GM18502 (cell line): ENCODE data around the gene ZNF438.

Experiments used
- ATAC-seq: cut with Tn5 transposase; IDR thresholded peaks from one replicate; pipeline ENCODE4 v1.9.1; 2021; ENCODE audit warnings: mild to moderate bottlenecking; ENCODE audit not compliant: unreplicated experiment, poor library complexity

The ZNF438 gene

DNA sequence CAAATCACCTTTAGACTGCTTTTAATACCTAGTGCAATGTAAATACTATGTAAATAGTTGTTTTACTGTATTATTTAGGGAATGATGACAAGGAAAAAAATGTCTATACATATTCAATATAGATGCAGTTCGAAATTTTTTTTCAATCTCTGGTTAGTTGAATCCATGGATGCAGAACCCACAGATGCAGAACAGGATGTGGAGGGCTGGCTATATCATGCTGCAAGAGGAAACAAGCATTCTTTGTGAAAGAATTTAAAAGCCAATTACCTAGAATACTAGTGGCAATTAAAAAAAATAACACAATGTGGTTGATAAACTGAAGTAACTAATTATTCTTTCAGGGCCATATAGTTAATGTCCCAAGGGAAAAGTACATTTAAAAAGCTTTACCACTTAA lies 170.4 kb downstream of the ZNF438 start:
- no peak for ATAC-seq

DNA sequence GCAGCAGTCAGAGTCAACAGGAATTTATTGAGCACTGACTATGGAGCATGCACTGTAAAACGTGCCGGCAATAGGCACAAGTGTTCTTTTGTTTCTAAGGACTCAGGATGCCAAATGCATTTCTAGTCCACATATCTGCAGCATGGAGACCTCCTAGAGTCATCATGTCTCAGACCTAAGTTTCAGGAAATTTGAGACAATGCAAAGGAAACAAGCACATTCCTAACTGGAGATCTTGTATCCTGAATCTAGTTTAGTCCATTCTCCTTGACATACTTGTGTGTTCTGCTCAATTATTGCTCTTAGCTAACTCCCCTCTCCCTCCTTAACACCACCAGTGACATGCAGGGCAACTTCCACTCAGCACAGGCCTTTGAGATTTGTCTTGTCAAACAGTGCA lies 173.2 kb downstream of the ZNF438 start:
- ATAC-seq: no peak

- ATAC-seq: no peak
Observed at GRCh38 chr10:30857803-30858202, 173.9 kb downstream of the ZNF438 start.

GRCh38 chr10:30855131-30855530 lies 176.5 kb downstream of the ZNF438 start:
- no peak for ATAC-seq

DNA sequence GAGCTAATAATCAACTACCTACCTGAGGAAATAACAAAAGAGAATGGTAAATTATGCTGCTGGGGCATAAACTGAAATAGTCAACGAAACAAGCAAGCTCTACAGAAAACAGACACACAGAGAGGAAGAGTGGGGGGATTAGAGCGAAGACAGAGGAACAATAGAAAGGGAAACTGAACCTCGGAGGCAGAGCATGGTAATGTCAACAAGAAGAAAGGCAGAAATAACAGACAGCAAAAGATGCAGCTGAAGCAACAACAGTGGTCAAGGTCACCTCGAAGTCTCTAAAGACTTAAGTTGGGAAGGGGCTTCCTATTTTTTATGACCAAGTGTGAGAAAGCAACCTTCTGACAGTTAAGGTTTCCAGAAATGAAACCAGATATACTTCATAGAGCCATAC lies 177.0 kb downstream of the ZNF438 start:
- ATAC-seq: no peak

DNA sequence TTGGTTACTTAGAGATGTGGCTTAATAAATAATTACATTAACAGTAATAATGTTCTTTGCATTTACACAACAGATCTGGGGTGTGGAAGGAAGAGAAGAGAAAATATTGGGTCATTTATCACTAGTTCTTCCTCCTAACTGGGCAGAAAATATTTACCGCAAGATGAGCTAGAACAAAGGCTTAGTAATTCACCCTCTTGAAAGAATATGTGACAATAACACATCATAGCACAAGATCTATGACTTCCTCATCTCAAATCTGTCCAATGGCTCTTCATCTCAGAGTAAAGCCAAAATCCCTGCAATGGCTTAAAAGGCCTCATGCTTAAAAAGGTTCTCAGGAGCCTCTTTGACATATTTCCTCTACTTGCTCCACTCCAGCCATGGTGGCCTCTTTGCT lies 178.6 kb downstream of the ZNF438 start:
- no peak for ATAC-seq

GRCh38 chr10:30850776-30851175 lies 180.9 kb downstream of the ZNF438 start:
- no peak for ATAC-seq

GRCh38 chr10:30849231-30850035 lies 182.2 kb downstream of the ZNF438 start:
- ATAC-seq: no peak

GRCh38 chr10:30848396-30849032 lies 183.2 kb downstream of the ZNF438 start:
- no peak for ATAC-seq

DNA sequence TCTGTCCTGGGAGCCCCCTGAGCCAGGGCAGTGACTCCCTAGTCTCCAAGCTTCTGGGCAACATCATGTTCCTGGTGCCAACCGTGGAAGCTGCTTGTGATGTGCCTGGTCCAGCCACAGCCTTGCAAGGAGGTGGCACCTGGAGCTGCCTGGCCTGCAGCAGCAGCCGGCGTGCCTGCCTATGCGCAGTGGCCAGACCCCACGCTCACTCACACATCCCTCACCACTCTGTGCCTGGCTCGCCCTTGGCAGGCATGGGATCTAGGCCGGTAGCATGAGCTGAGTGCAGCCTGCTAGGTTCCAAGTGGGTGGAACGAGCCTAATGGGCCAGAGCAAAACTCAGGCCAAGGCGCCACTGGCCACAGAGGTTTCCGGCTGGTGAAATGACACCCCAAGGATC lies 184.0 kb downstream of the ZNF438 start:
- ATAC-seq: no peak

DNA sequence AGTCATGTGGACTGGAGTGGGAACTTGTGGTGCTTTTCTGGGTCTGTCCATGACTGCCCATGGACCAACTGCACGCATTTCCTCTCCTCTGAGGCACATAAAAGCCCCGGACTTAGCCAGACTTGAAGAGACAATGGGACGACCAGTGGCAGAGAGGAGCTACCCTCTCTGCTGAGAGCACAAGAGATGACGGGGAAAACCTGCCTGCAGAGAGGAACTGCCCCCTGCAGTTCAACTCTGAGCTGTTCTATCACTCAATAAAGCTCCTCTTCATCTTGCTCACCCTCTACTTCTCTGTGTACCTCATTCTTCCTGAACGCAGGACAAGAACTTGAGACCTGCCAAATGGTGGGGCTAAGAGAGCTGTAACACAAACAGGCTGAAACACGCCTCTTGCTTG lies 184.5 kb downstream of the ZNF438 start:
- no peak for ATAC-seq

DNA sequence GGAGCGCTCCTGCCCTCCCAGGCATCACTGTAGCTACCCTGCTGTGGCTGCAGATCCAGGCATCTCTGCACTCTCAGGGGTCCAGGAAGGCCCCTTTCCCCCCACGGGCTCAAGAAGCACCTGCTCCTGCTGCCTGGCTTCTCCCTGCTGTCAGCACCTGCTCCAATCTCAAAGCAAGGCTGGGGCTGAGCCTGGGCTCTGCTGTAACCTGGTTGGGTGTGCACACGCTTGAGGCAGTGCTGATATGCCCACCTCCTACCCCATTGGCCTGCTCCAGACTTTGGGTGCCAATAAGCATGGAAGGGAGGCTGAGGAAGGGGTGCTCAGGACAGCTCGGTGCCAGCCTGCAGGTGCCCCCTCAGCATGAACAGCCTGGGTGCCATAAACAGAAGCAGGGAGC lies 185.0 kb downstream of the ZNF438 start:
- no peak for ATAC-seq

DNA sequence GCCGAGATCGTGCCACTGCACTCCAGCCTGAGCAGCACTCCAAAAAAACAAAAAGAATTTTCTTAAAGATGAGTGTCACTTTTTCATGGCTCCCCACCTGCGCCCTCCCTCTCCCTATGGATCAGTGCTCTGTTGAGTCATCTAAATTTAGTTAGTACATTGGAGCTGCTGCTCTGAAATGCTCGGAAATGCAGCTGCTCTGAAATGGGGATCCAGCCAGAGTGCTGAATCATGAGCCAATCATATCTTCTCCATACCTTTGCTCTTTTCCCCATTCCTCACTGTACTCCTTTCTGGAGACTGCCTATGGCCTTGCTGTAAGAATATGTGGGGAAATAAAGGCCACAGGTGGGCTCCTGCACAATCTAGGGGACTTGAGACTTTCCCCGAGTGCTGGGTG lies 188.8 kb downstream of the ZNF438 start:
- no peak for ATAC-seq

- no peak for ATAC-seq
Observed at GRCh38 chr10:30842185-30842584, 189.5 kb downstream of the ZNF438 start.

- ATAC-seq: no peak
Observed at GRCh38 chr10:30840395-30841050, 191.1 kb downstream of the ZNF438 start.

DNA sequence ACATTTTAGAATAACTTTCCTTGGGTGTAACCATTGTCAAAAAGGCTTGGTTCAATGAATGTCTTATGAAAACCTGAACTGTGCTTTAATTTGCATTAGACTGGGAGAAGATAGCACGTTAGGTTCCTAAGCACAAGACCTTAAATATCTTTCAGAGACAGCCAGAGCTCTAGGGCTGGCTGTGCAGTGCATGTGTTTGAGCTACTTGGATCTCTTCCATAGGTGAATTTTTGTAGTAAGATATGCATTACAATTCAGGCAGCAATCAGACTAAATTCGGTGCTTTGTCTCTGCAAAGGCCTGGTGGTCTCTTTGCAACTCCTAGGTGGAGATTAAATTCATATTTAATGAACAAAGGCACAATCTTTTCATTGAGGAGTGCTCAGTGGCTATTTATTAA lies 192.0 kb downstream of the ZNF438 start:
- ATAC-seq: no peak

GRCh38 chr10:30836406-30836805 lies 195.3 kb downstream of the ZNF438 start:
- ATAC-seq: no peak

- ATAC-seq: no peak
Observed at GRCh38 chr10:30835146-30835545, 196.5 kb downstream of the ZNF438 start.

DNA sequence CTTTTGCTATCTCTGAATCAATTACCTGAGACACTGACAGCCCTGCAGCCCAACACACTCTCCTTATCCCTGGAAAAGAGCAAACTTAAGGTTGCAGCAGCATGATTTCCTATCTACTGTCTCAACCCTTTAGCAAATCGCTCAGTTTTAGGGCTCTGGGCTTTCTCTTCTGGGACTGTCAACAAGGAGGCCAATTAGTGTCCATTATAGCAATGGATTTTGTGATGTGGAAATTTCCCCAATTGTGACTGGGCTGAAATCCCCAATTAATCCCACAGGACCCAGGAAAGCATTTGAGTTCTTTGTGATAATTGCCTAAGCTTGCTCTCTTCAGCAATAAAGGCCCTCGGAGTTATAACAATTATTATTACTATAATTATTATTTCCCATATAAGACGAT lies 197.0 kb downstream of the ZNF438 start:
- ATAC-seq: no peak

- ATAC-seq: no peak
Observed at GRCh38 chr10:30834153-30834552, 197.5 kb downstream of the ZNF438 start.

DNA sequence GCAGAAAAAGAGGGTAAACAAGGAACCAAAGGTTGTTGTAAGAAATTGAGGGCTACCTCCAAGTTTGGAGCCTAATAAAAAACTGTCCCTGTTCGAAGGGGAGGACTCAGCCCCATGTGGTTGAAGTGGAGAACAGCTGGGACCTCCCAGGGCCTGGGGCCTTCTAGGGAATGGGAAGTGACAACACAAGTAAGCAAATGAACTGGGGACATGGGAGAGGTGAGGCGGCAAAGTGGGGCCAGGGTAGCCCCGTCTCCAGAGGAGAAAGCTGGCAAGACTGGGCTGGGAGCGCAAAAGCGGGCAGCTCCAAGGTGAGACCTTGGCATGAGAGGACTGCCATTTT lies 198.1 kb downstream of the ZNF438 start:
- no peak for ATAC-seq
